OCI-LY1 (cell line): ENCODE results near the gene SERPINA1.

ENCODE experiments used
- H2AFZ ChIP-seq: fragments of 200-600 bp; sonication (generic), shearing (Covaris generic); 2 replicates; pipeline ENCODE4 v1.6.0; 2014; ENCODE audit warnings: antibody characterized with exemption, mild to moderate bottlenecking, low read length
- H3F3A ChIP-seq: fragments of 200-600 bp; sonication (generic), shearing (Covaris generic); 2 replicates; pipeline ENCODE4 v1.6.0; 2014; ENCODE audit warnings: mild to moderate bottlenecking, antibody characterized with exemption, low read length, moderate library complexity; ENCODE audit not compliant: insufficient read depth
- H3K27ac ChIP-seq: fragments of 200-600 bp; sonication (generic); 2 replicates; pipeline ENCODE4 v1.5.1; 2014; ENCODE audit warnings: low read length, mixed run types, mild to moderate bottlenecking, low read depth; ENCODE audit not compliant: poor library complexity, severe bottlenecking
- H3K27me3 ChIP-seq: fragments of 200-600 bp; sonication (generic); 2 replicates; pipeline ENCODE4 v1.6.0; 2014; ENCODE audit warnings: antibody characterized with exemption, mild to moderate bottlenecking, low read length, moderate library complexity; ENCODE audit not compliant: insufficient read depth
- H3K36me3 ChIP-seq: fragments of 200-600 bp; sonication (generic); 2 replicates; pipeline ENCODE4 v1.6.1; 2014; ENCODE audit warnings: mild to moderate bottlenecking, antibody characterized with exemption, low read length, moderate library complexity, mixed read lengths; ENCODE audit not compliant: insufficient read depth
- H3K4me1 ChIP-seq: fragments of 200-600 bp; sonication (generic); 2 replicates; pipeline ENCODE4 v1.5.1; 2014; ENCODE audit warnings: mild to moderate bottlenecking, low read length, moderate library complexity; ENCODE audit not compliant: insufficient read depth, severe bottlenecking
- H3K4me2 ChIP-seq: fragments of 200-600 bp; sonication (generic), shearing (Covaris generic); 2 replicates; pipeline ENCODE4 v1.6.1; 2014; ENCODE audit warnings: low read length
- H3K4me3 ChIP-seq: fragments of 200-600 bp; sonication (generic); 2 replicates; pipeline ENCODE4 v1.5.1; 2014; ENCODE audit warnings: low read length, low read depth, mild to moderate bottlenecking, mixed read lengths; ENCODE audit not compliant: poor library complexity, severe bottlenecking
- H3K79me2 ChIP-seq: fragments of 200-600 bp; shearing (Covaris generic); 2 replicates; pipeline ENCODE4 v1.6.1; 2016; ENCODE audit warnings: mixed run types, low read length, mixed read lengths; ENCODE audit not compliant: insufficient read depth
- H3K9ac ChIP-seq: fragments of 200-600 bp; sonication (generic), shearing (Covaris generic); 2 replicates; pipeline ENCODE4 v1.6.1; 2014; ENCODE audit warnings: mild to moderate bottlenecking, low read length, mixed read lengths
- H3K9me2 ChIP-seq: fragments of 200-600 bp; sonication (generic), shearing (Covaris generic); 2 replicates; pipeline ENCODE4 v1.6.1; 2014; ENCODE audit warnings: low read depth, mild to moderate bottlenecking, low read length, mixed read lengths
- H3K9me3 ChIP-seq: fragments of 200-600 bp; shearing (Covaris generic); 2 replicates; pipeline ENCODE4 v1.6.1; 2014; ENCODE audit warnings: low read length, mixed read lengths
- H4K20me1 ChIP-seq: fragments of 200-600 bp; sonication (generic), shearing (Covaris generic); 2 replicates; pipeline ENCODE4 v1.6.0; 2016; ENCODE audit warnings: mild to moderate bottlenecking, low read length; ENCODE audit not compliant: insufficient read depth
- CTCF ChIP-seq: fragments of 200-600 bp; sonication (generic), shearing (Covaris generic); IDR thresholded peaks from 2 replicates; pipeline ENCODE4 v1.5.1; 2017; ENCODE audit warnings: mild to moderate bottlenecking, antibody characterized with exemption, low read length, moderate library complexity, mixed read lengths
- EZH2 ChIP-seq: fragments of 200-600 bp; sonication (generic), shearing (Covaris generic); IDR thresholded peaks from 2 replicates; pipeline ENCODE4 v1.8.0; 2017; ENCODE audit warnings: borderline replicate concordance, mixed run types, mild to moderate bottlenecking, antibody characterized with exemption, low read length, moderate library complexity, mixed read lengths

SERPINA1 gene

GRCh38 chr14:94387051-94388026 is 1.1 kb downstream of the SERPINA1 start:
- TF ChIP-seq EZH2: no peak
- no peak for TF ChIP-seq CTCF
- H3F3A ChIP-seq: no peaks in the 10 kb centered on the region
- no peak overlapping the region for H3K9ac ChIP-seq
- no peak overlapping the region for H2AFZ ChIP-seq
- H3K4me3 ChIP-seq: no peak overlapping the region
- no peak overlapping the region for H3K4me2 ChIP-seq
- no peak overlapping the region for H3K27ac ChIP-seq
- no peaks in the 10 kb centered on the region for H4K20me1 ChIP-seq
- no peaks in the 10 kb centered on the region for H3K9me2 ChIP-seq
- H3K79me2 ChIP-seq: no peaks in the 10 kb centered on the region
- no peaks in the 10 kb centered on the region for H3K36me3 ChIP-seq
- H3K4me1 ChIP-seq: peaks cover 2% of the 10 kb centered on the region
- no peaks in the 10 kb centered on the region for H3K9me3 ChIP-seq
- H3K27me3 ChIP-seq: no peaks in the 10 kb centered on the region

- TF ChIP-seq EZH2 (no peak), CTCF (no peak)
- no peak overlapping the region for H2AFZ ChIP-seq
- no peaks in the 10 kb centered on the region for H4K20me1 ChIP-seq
- H3K79me2 ChIP-seq: no peaks in the 10 kb centered on the region
- no peak overlapping the region for H3K4me2 ChIP-seq
- no peaks in the 10 kb centered on the region for H3K4me1 ChIP-seq
- H3K27me3 ChIP-seq: no peaks in the 10 kb centered on the region
- H3F3A ChIP-seq: no peaks in the 10 kb centered on the region
- no peaks in the 10 kb centered on the region for H3K9me2 ChIP-seq
- H3K9ac ChIP-seq: no peak overlapping the region
- H3K4me3 ChIP-seq: no peak overlapping the region
- H3K36me3 ChIP-seq: no peaks in the 10 kb centered on the region
- H3K9me3 ChIP-seq: no peaks in the 10 kb centered on the region
- H3K27ac ChIP-seq: no peak overlapping the region
Observed at GRCh38 chr14:94386085-94387031, 2.0 kb downstream of the SERPINA1 start.

- Histone ChIP-seq H3K9me3 (no peaks in the 10 kb centered on the region), H3K36me3 (no peaks in the 10 kb centered on the region), H3K79me2 (no peaks in the 10 kb centered on the region), H3K27ac (no peak overlapping the region), H3K4me2 (no peak overlapping the region), H3K4me3 (no peak overlapping the region), H3K9me2 (no peaks in the 10 kb centered on the region), H2AFZ (no peak overlapping the region), H3K4me1 (no peaks in the 10 kb centered on the region), H4K20me1 (no peaks in the 10 kb centered on the region), H3F3A (no peaks in the 10 kb centered on the region), H3K27me3 (no peaks in the 10 kb centered on the region), H3K9ac (no peak overlapping the region)
- TF ChIP-seq CTCF (no peak), EZH2 (no peak)
Observed at GRCh38 chr14:94385553-94386057, 2.8 kb downstream of the SERPINA1 start.
